IMR-90 (cell line): ENCODE measurements around the gene LYRM4. TPM values are rescaled to one million over a fixed set of nuclear protein-coding genes. Genes with fewer than 3 reads are reported as not detected.

Experiments
- ATAC-seq: fragments of 200-7000 bp; cut with Tn5 transposase; 2 replicates; pipeline ENCODE4 v1.9.1; 2020; ENCODE audit warnings: low read depth, mild to moderate bottlenecking, moderate library complexity
- BruUV-seq: library from RNA; stranded (reverse); fragments of 400-500 nt; replicated peaks from 2 replicates; lab custom pipeline; 2021; lab: Mats Ljungman, UMichigan
- CTCF ChIA-PET: fragments of 300-600 bp; formaldehyde crosslinking; extraction: SDS; loops from one replicate; lab custom pipeline; 2021; ENCODE audit warnings: antibody characterized with exemption; lab: Yijun Ruan, JAX
- POLR2A ChIA-PET: fragments of 300-600 bp; sonication (Branson Sonifier 250); formaldehyde crosslinking; loops from one replicate; lab custom pipeline; 2022; ENCODE audit warnings: antibody characterized with exemption; ENCODE audit not compliant: unreplicated experiment; lab: Charles Lee
- DNase-seq: peaks from one replicate; pipeline ENCODE4 v3.0.0; 2013
- H2AFZ ChIP-seq: replicated peaks from 2 replicates; pipeline ENCODE3; 2013; ENCODE audit warnings: low read length, mild to moderate bottlenecking; ENCODE audit not compliant: poor library complexity
- H2AK5ac ChIP-seq: 2 replicates; pipeline ENCODE4 v1.6.1; 2013; ENCODE audit warnings: low read depth, low read length, inconsistent platforms
- H2AK9ac ChIP-seq: replicated peaks from 2 replicates; pipeline ENCODE3; 2013; ENCODE audit warnings: mild to moderate bottlenecking, low read depth, low read length, moderate library complexity; ENCODE audit not compliant: poor library complexity
- H2BK120ac ChIP-seq: 2 replicates; pipeline ENCODE4 v1.6.1; 2013; ENCODE audit warnings: low read depth, low read length, inconsistent platforms
- H2BK15ac ChIP-seq: 3 replicates; pipeline ENCODE4 v1.6.1; 2013; ENCODE audit warnings: low read depth, low read length, inconsistent platforms
- H2BK20ac ChIP-seq: 2 replicates; pipeline ENCODE4 v1.6.1; 2013; ENCODE audit warnings: low read depth, mild to moderate bottlenecking, inconsistent platforms, low read length, moderate library complexity
- H2BK5ac ChIP-seq: 2 replicates; pipeline ENCODE4 v1.6.1; 2013; ENCODE audit warnings: mild to moderate bottlenecking, low read depth, low read length, inconsistent platforms; ENCODE audit not compliant: poor library complexity, severe bottlenecking
- H3K14ac ChIP-seq: replicated peaks from 2 replicates; pipeline ENCODE4 v1.6.1; 2013; ENCODE audit warnings: low read depth, low read length, inconsistent platforms
- H3K18ac ChIP-seq: 2 replicates; pipeline ENCODE4 v1.6.1; 2013; ENCODE audit warnings: low read depth, low read length, control low read depth
- H3K23ac ChIP-seq: 2 replicates; pipeline ENCODE4 v1.6.1; 2013; ENCODE audit warnings: low read depth, low read length, inconsistent platforms
- H3K27ac ChIP-seq: 2 replicates; pipeline ENCODE4 v1.5.1; 2013; ENCODE audit warnings: mild to moderate bottlenecking, control low read depth, low read length; ENCODE audit not compliant: insufficient read depth
- H3K27me3 ChIP-seq: 2 replicates; pipeline ENCODE4 v1.6.1; 2013; ENCODE audit warnings: low read length; ENCODE audit not compliant: control insufficient read depth, insufficient read depth
- H3K36me3 ChIP-seq: 2 replicates; pipeline ENCODE4 v1.6.1; 2013; ENCODE audit warnings: low read length, mixed read lengths; ENCODE audit not compliant: control insufficient read depth, insufficient read depth
- H3K4ac ChIP-seq: 2 replicates; pipeline ENCODE4 v1.6.1; 2013; ENCODE audit warnings: low read depth, low read length, inconsistent platforms
- H3K4me1 ChIP-seq: 2 replicates; pipeline ENCODE4 v1.6.1; 2013; ENCODE audit warnings: low read length, mixed read lengths; ENCODE audit not compliant: control insufficient read depth, insufficient read depth
- H3K4me2 ChIP-seq: 2 replicates; pipeline ENCODE4 v1.6.1; 2013; ENCODE audit warnings: low read depth, mild to moderate bottlenecking, control low read depth, low read length, moderate library complexity
- H3K4me3 ChIP-seq: 2 replicates; pipeline ENCODE4 v1.5.1; 2013; ENCODE audit warnings: low read depth, mild to moderate bottlenecking, control low read depth, low read length, moderate library complexity; ENCODE audit not compliant: insufficient read depth
- H3K56ac ChIP-seq: 2 replicates; pipeline ENCODE4 v1.6.1; 2013; ENCODE audit warnings: low read length, inconsistent platforms; ENCODE audit not compliant: insufficient read depth; ENCODE audit errors: extremely low read depth
- H3K79me1 ChIP-seq, 2 experiments: 2 replicates each; pipeline ENCODE4 v1.6.1; 2013; ENCODE audit warnings: low read length in 2 of 2, inconsistent platforms in 1 of 2, low read depth in 1 of 2
- H3K9ac ChIP-seq: 2 replicates; pipeline ENCODE4 v1.6.1; 2013; ENCODE audit warnings: low read depth, low read length, control low read depth
- H3K9me1 ChIP-seq: 2 replicates; pipeline ENCODE4 v1.6.1; 2013; ENCODE audit warnings: low read length, inconsistent platforms; ENCODE audit not compliant: insufficient read depth
- H3K9me3 ChIP-seq: 2 replicates; pipeline ENCODE4 v1.6.1; 2013; ENCODE audit warnings: low read length; ENCODE audit not compliant: control insufficient read depth, insufficient read depth
- H4K20me1 ChIP-seq: 2 replicates; pipeline ENCODE4 v1.6.1; 2013; ENCODE audit warnings: low read length, inconsistent platforms; ENCODE audit not compliant: insufficient read depth
- H4K5ac ChIP-seq: 2 replicates; pipeline ENCODE4 v1.6.1; 2013; ENCODE audit warnings: mild to moderate bottlenecking, low read depth, low read length, control low read depth
- H4K8ac ChIP-seq, 2 experiments: 2 replicates each; pipeline ENCODE4 v1.6.1; 2013; ENCODE audit warnings: low read depth in 2 of 2, low read length in 2 of 2, control low read depth in 1 of 2, inconsistent platforms in 1 of 2
- H4K91ac ChIP-seq: 2 replicates; pipeline ENCODE4 v1.6.1; 2013; ENCODE audit warnings: low read depth, low read length, inconsistent platforms; ENCODE audit not compliant: insufficient read depth
- BHLHE40 ChIP-seq: fragments of 150-350 bp; IDR thresholded peaks from 2 replicates; pipeline ENCODE4 v1.6.1; 2016; ENCODE audit warnings: mild to moderate bottlenecking, low read depth, low read length
- CEBPB ChIP-seq: IDR thresholded peaks from 2 replicates; pipeline ENCODE4 v1.6.1; 2012; ENCODE audit warnings: low read depth, low read length, improper control_type of control experiment
- CHD1 ChIP-seq: IDR thresholded peaks from 2 replicates; pipeline ENCODE4 v1.6.1; 2012; ENCODE audit warnings: low read depth, low read length, improper control_type of control experiment
- FOS ChIP-seq: fragments of 150-350 bp; IDR thresholded peaks from 2 replicates; pipeline ENCODE4 v1.6.1; 2016; ENCODE audit warnings: low read depth, low read length
- MAFK ChIP-seq: IDR thresholded peaks from 2 replicates; pipeline ENCODE4 v1.6.1; 2012; ENCODE audit warnings: low read depth, low read length, improper control_type of control experiment
- MAZ ChIP-seq: IDR thresholded peaks from 2 replicates; pipeline ENCODE4 v1.6.1; 2012; ENCODE audit warnings: low read depth, mild to moderate bottlenecking, low read length, improper control_type of control experiment, moderate library complexity, borderline replicate concordance
- MXI1 ChIP-seq: IDR thresholded peaks from 2 replicates; pipeline ENCODE4 v1.6.1; 2012; ENCODE audit warnings: low read depth, mild to moderate bottlenecking, low read length, moderate library complexity, borderline replicate concordance
- NFE2L2 ChIP-seq: fragments of 150-350 bp; IDR thresholded peaks from 2 replicates; pipeline ENCODE4 v1.6.1; 2016; ENCODE audit warnings: low read depth, mild to moderate bottlenecking, low read length
- POLR2A ChIP-seq: IDR thresholded peaks from 2 replicates; pipeline ENCODE4 v1.6.1; 2012; ENCODE audit warnings: mild to moderate bottlenecking, low read depth, low read length
- RAD21 ChIP-seq: IDR thresholded peaks from 2 replicates; pipeline ENCODE4 v1.6.1; 2012; ENCODE audit warnings: low read length, improper control_type of control experiment
- RCOR1 ChIP-seq: IDR thresholded peaks from 2 replicates; pipeline ENCODE4 v1.6.1; 2012; ENCODE audit warnings: mild to moderate bottlenecking, low read length, improper control_type of control experiment; ENCODE audit not compliant: insufficient replicate concordance
- RFX5 ChIP-seq: IDR thresholded peaks from 2 replicates; pipeline ENCODE4 v1.8.0; 2012; ENCODE audit warnings: low read depth, mild to moderate bottlenecking, low read length, moderate library complexity
- SMC3 ChIP-seq: fragments of 150-350 bp; IDR thresholded peaks from 2 replicates; pipeline ENCODE4 v1.6.1; 2016; ENCODE audit warnings: low read depth, mild to moderate bottlenecking, antibody characterized with exemption, low read length, moderate library complexity
- WGBS, 2 experiments: methylation state at CpG; one replicate each; pipeline versions ENCODE4 v1.1.5 to v1.1.7; 2013; ENCODE audit warnings: missing lambda C conversion rate in 2 of 2; ENCODE audit not compliant: insufficient read length in 1 of 2; ENCODE audit errors: extremely low coverage in 2 of 2; 5-methylcytosine and 5-hydroxymethylcytosine counted together
- dilution Hi-C: fragments of 300-500 bp; cut with HindIII; formaldehyde crosslinking; loops from one replicate; pipeline ENCODE4 v1.14.3; 2018; ENCODE audit warnings: low sequenced_read_pairs; ENCODE audit not compliant: unreplicated experiment
- in situ Hi-C: fragments of 300-500 bp; cut with MboI; formaldehyde crosslinking; loops from 3 replicates; pipeline ENCODE4 v1.14.3; 2019; ENCODE audit warnings: low sequenced_read_pairs, inconsistent platforms, mixed read lengths
- intact Hi-C: fragments of 100-400 bp; cut with micrococcal nuclease; formaldehyde crosslinking; loops from 2 replicates; pipeline ENCODE4 v1.10.0; 2022
- polyA plus RNA-seq, 3 experiments: library from polyadenylated mRNA; depleted of rRNA; stranded (reverse); fragments of >200 nt; gene quantifications; 2 replicates each; pipeline ENCODE4 v1.2.3, GENCODE V29; 2012; ENCODE audit warnings: low replicate concordance in 1 of 3
- total RNA-seq: library from RNA; depleted of rRNA; stranded (reverse); fragments of >200 nt; gene quantifications from 2 replicates; pipeline ENCODE4 v1.2.3, GENCODE V29; 2012
- TF ChIP-seq, protein P1 (sequence below): conservative IDR thresholded peaks from 2 replicates; pipeline ENCODE4 v1.5.1; 2012; ENCODE audit warnings: mild to moderate bottlenecking, low read depth, low read length, improper control_type of control experiment
- TF ChIP-seq, protein P2 (sequence below): fragments of 150-350 bp; IDR thresholded peaks from 2 replicates; pipeline ENCODE4 v1.6.1; 2017; ENCODE audit warnings: mild to moderate bottlenecking, antibody characterized with exemption, low read length, low read depth
- TF ChIP-seq, protein P3 (sequence below): fragments of 150-350 bp; IDR thresholded peaks from 2 replicates; pipeline ENCODE4 v1.6.1; 2016; ENCODE audit warnings: low read depth, mild to moderate bottlenecking, low read length, moderate library complexity, borderline replicate concordance

Gene LYRM4
- total and polyA plus RNA-seq, 2 of the 4 experiments (the other 2 are of a cell fraction): 11.5 to 26.6 TPM

DNA sequence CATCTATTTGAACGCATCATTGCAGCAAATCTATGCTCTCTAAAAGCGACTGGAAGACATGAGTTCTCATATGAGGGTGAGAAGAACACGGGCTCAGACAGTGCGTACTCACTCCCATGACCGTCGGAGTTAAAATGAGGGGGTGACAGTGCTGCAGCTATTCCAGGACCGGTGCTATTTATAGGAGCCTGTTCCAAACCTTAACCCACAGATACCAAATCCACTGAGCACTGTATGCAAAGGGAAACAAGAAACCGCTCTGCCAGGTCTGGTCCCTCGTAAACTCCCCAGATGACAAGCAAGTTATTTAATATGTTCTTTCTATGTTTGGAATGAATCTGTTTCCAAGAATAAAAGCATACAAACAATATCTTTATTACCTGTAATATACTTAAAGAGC lies 152.7 kb downstream of the LYRM4 start:
- no peaks in the 10 kb centered on the region; the same call in none of the 2 replicates for H3K27me3 ChIP-seq
- no TSS peak for BruUV-seq
- no peak overlapping the region for H3K18ac ChIP-seq
- H2BK120ac ChIP-seq: no peak overlapping the region
- no peak overlapping the region for H2AK5ac ChIP-seq
- 67% methylated on average over 3 of the region's 9 CpGs; no CpG with 5 or more reads in 1 of the 2 experiments for WGBS, 2 experiments
- H3K27ac ChIP-seq: no peak overlapping the region
- no peaks in the 10 kb centered on the region for H3K79me1 ChIP-seq
- H3K9me3 ChIP-seq: no peaks in the 10 kb centered on the region
- no peak overlapping the region for H2BK15ac ChIP-seq
- H3K56ac ChIP-seq: no peak overlapping the region
- intact Hi-C loops (no loop called here), in situ Hi-C loops (no loop called here), dilution Hi-C loops (no loop called here)
- H3K9ac ChIP-seq: no peak overlapping the region
- no peak overlapping the region for H2AFZ ChIP-seq
- ChIA-PET CTCF (no interaction called here), POLR2A (no interaction called here)
- H3K4me1 ChIP-seq: peaks cover 2% of the 10 kb centered on the region; the same call in 1 of the 2 replicates
- H3K4me3 ChIP-seq: no peak overlapping the region
- no peak overlapping the region for H4K8ac ChIP-seq
- no peak overlapping the region for H2AK9ac ChIP-seq
- ATAC-seq (no peak), DNase-seq (no peak)
- no peak overlapping the region for H3K4ac ChIP-seq
- no peak overlapping the region for H3K14ac ChIP-seq
- H2BK5ac ChIP-seq: no peak overlapping the region
- H4K91ac ChIP-seq: no peak overlapping the region
- TF ChIP-seq RCOR1 (no peak), MXI1 (no peak), FOS (no peak), RFX5 (no peak), BHLHE40 (no peak), NFE2L2 (no peak), MAFK (no peak), SMC3 (no peak), MAZ (no peak), CHD1 (no peak), CEBPB (no peak), POLR2A (no peak), RAD21 (no peak)
- TF ChIP-seq, protein P1, sequence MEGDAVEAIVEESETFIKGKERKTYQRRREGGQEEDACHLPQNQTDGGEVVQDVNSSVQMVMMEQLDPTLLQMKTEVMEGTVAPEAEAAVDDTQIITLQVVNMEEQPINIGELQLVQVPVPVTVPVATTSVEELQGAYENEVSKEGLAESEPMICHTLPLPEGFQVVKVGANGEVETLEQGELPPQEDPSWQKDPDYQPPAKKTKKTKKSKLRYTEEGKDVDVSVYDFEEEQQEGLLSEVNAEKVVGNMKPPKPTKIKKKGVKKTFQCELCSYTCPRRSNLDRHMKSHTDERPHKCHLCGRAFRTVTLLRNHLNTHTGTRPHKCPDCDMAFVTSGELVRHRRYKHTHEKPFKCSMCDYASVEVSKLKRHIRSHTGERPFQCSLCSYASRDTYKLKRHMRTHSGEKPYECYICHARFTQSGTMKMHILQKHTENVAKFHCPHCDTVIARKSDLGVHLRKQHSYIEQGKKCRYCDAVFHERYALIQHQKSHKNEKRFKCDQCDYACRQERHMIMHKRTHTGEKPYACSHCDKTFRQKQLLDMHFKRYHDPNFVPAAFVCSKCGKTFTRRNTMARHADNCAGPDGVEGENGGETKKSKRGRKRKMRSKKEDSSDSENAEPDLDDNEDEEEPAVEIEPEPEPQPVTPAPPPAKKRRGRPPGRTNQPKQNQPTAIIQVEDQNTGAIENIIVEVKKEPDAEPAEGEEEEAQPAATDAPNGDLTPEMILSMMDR: no peak
- TF ChIP-seq, protein P2, sequence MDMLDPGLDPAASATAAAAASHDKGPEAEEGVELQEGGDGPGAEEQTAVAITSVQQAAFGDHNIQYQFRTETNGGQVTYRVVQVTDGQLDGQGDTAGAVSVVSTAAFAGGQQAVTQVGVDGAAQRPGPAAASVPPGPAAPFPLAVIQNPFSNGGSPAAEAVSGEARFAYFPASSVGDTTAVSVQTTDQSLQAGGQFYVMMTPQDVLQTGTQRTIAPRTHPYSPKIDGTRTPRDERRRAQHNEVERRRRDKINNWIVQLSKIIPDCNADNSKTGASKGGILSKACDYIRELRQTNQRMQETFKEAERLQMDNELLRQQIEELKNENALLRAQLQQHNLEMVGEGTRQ: no peak
- TF ChIP-seq, protein P3, sequence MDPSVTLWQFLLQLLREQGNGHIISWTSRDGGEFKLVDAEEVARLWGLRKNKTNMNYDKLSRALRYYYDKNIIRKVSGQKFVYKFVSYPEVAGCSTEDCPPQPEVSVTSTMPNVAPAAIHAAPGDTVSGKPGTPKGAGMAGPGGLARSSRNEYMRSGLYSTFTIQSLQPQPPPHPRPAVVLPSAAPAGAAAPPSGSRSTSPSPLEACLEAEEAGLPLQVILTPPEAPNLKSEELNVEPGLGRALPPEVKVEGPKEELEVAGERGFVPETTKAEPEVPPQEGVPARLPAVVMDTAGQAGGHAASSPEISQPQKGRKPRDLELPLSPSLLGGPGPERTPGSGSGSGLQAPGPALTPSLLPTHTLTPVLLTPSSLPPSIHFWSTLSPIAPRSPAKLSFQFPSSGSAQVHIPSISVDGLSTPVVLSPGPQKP: no peak
- 0 out of 2 replicates have a peak, but pooled peaks cover 4% of the 10 kb centered on the region for H4K20me1 ChIP-seq
- H3K4me2 ChIP-seq: no peak overlapping the region
- no peak overlapping the region for H3K23ac ChIP-seq
- H4K5ac ChIP-seq: no peak overlapping the region
- no peaks in the 10 kb centered on the region for H3K36me3 ChIP-seq
- H2BK20ac ChIP-seq: no peak overlapping the region
- H3K9me1 ChIP-seq: no peaks in the 10 kb centered on the region; the same call in 1 of the 2 replicates
